Fibroblast of lung (primary cell): ENCODE data around the gene PPP5C. TPM values are rescaled to one million over a fixed set of nuclear protein-coding genes. Genes with fewer than 3 reads are reported as not detected.

ENCODE experiments used
- DNase-seq, 2 donors: peaks; one replicate each; pipeline versions ENCODE4 v3.0.0 to v3.0.0-alpha.2; 2010; ENCODE audit warnings: low read depth in 2 of 2
- H2AFZ ChIP-seq: 2 replicates; pipeline ENCODE4 v1.5.1; 2012; ENCODE audit warnings: low read length, control low read depth, inconsistent platforms
- H3K27ac ChIP-seq: 2 replicates; pipeline ENCODE4 v1.5.1; 2011; ENCODE audit warnings: low read length, control low read depth; ENCODE audit not compliant: insufficient read depth
- H3K27me3 ChIP-seq: 2 replicates; pipeline ENCODE4 v1.5.1; 2011; ENCODE audit warnings: mild to moderate bottlenecking, low read length; ENCODE audit not compliant: control insufficient read depth, insufficient read depth
- H3K36me3 ChIP-seq: 2 replicates; pipeline ENCODE4 v1.5.1; 2011; ENCODE audit warnings: low read length; ENCODE audit not compliant: control insufficient read depth, insufficient read depth
- H3K4me1 ChIP-seq: 2 replicates; pipeline ENCODE4 v1.5.1; 2011; ENCODE audit warnings: low read length; ENCODE audit not compliant: control insufficient read depth, insufficient read depth; ENCODE audit errors: extremely low read depth
- H3K4me2 ChIP-seq: 2 replicates; pipeline ENCODE4 v1.5.1; 2011; ENCODE audit warnings: low read length, control low read depth; ENCODE audit not compliant: insufficient read depth; ENCODE audit errors: extremely low read depth
- H3K4me3 ChIP-seq, 4 experiments: fragments of 200-600 bp in 1 of 4; sonication (generic) in 1 of 4; replicated peaks in 1 of 4; 2 replicates each; pipeline ENCODE4 v1.5.1; 2011 to 2016; ENCODE audit warnings: low read length in 4 of 4, low read depth in 3 of 4, mild to moderate bottlenecking in 3 of 4, control low read depth in 2 of 4, inconsistent platforms in 1 of 4, mixed read lengths in 1 of 4; ENCODE audit not compliant: insufficient read depth in 1 of 4; ENCODE audit errors: control extremely low read depth in 1 of 4
- H3K79me2 ChIP-seq: 2 replicates; pipeline ENCODE4 v1.5.1; 2012; ENCODE audit warnings: mild to moderate bottlenecking, low read length, inconsistent platforms; ENCODE audit not compliant: control insufficient read depth, insufficient read depth
- H3K9ac ChIP-seq: 2 replicates; pipeline ENCODE4 v1.5.1; 2011; ENCODE audit warnings: mild to moderate bottlenecking, low read length, control low read depth; ENCODE audit not compliant: insufficient read depth
- H3K9me3 ChIP-seq: 2 replicates; pipeline ENCODE4 v1.5.1; 2012; ENCODE audit warnings: low read depth, low read length; ENCODE audit not compliant: control insufficient read depth, insufficient read depth
- H4K20me1 ChIP-seq: 2 replicates; pipeline ENCODE4 v1.5.1; 2011; ENCODE audit warnings: low read length; ENCODE audit not compliant: control insufficient read depth, insufficient read depth; ENCODE audit errors: extremely low read depth
- EZH2 ChIP-seq: IDR thresholded peaks from 2 replicates; pipeline ENCODE4 v1.5.1; 2012; ENCODE audit warnings: low read length, control low read depth, mild to moderate bottlenecking; ENCODE audit errors: missing control alignments
- polyA plus RNA-seq, 2 donors: library from polyadenylated mRNA; depleted of rRNA in 1 of 2; stranded (reverse) in 1 of 2; unstranded in 1 of 2; fragments of >200 nt; gene quantifications; 2 replicates each; pipeline ENCODE4 v1.2.1, GENCODE V29; 2011 to 2012; ENCODE audit warnings: missing spikeins in 1 of 2
- total RNA-seq: library from RNA; depleted of rRNA; stranded (reverse); fragments of >200 nt; gene quantifications from 2 replicates; pipeline ENCODE4 v1.2.1, GENCODE V29; 2014
- TF ChIP-seq, protein P1 (sequence below), 2 donors: IDR thresholded peaks in 1 of 2; conservative IDR thresholded peaks in 1 of 2; 1 replicate in 1 of 2; 2 replicates in 1 of 2; pipeline ENCODE4 v1.5.1; 2011 to 2012; ENCODE audit warnings: low read length in 2 of 2, control low read depth in 1 of 2, inconsistent platforms in 1 of 2, low read depth in 1 of 2, mild to moderate bottlenecking in 1 of 2

The PPP5C gene
- total and polyA plus RNA-seq, 2 donors (not counting 1 experiment from before 2014, with no cell fraction given): 46.9 to 94.1 TPM

GRCh38 chr19:46326608-46327007 is 20.3 kb upstream of the PPP5C start:
- TF ChIP-seq, protein P1, sequence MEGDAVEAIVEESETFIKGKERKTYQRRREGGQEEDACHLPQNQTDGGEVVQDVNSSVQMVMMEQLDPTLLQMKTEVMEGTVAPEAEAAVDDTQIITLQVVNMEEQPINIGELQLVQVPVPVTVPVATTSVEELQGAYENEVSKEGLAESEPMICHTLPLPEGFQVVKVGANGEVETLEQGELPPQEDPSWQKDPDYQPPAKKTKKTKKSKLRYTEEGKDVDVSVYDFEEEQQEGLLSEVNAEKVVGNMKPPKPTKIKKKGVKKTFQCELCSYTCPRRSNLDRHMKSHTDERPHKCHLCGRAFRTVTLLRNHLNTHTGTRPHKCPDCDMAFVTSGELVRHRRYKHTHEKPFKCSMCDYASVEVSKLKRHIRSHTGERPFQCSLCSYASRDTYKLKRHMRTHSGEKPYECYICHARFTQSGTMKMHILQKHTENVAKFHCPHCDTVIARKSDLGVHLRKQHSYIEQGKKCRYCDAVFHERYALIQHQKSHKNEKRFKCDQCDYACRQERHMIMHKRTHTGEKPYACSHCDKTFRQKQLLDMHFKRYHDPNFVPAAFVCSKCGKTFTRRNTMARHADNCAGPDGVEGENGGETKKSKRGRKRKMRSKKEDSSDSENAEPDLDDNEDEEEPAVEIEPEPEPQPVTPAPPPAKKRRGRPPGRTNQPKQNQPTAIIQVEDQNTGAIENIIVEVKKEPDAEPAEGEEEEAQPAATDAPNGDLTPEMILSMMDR (conservative IDR thresholded peaks at IDR 0.05 in 1 of 2, IDR thresholded peaks at IDR 0.05 in 1 of 2; ENCODE audit: low read depth in 1 of 2, low read length in 2 of 2): no peak
- TF ChIP-seq EZH2: no peak
- DNase-seq: no peak
- H3K4me2 ChIP-seq: no peak overlapping the region

DNA sequence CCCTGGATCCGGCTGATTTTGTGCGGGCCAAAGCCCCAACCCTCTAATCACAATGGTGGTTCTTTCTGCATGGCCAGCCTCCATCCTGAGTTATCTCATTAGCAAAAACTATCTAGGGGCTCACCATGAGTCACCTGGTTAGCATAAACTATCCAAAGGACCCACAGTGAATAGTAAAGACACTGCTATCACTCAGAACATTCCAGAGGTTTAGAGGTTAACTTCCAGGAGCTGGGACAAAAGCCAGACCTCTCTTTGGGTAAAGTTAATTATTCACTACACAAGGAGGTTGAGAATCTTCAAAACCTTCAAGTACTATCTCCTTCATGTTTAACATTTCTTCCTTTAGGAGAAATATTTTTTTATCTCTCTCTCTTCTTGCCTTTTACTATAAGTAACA is 18.8 kb upstream of the PPP5C start:
- Histone ChIP-seq H3K9me3 (no peaks in the 10 kb centered on the region), H2AFZ (no peak overlapping the region), H3K4me3 (no peak overlapping the region), H4K20me1 (no peaks in the 10 kb centered on the region), H3K36me3 (no peaks in the 10 kb centered on the region), H3K9ac (no peak overlapping the region), H3K4me2 (no peak overlapping the region), H3K4me1 (no peaks in the 10 kb centered on the region), H3K27me3 (no peaks in the 10 kb centered on the region), H3K79me2 (no peaks in the 10 kb centered on the region), H3K27ac (no peak overlapping the region)
- peak in 1 of 2 donors; percentile 39 for DNase-seq
- TF ChIP-seq EZH2: no peak
- TF ChIP-seq, protein P1 (conservative IDR thresholded peaks at IDR 0.05 in 1 of 2, IDR thresholded peaks at IDR 0.05 in 1 of 2; ENCODE audit: low read depth in 1 of 2, low read length in 2 of 2): no peak

More at GRCh38 chr19:46326608-46327007, 20.3 kb upstream of the PPP5C start:
- Histone ChIP-seq H3K4me3 (no peak overlapping the region), H3K27me3 (no peaks in the 10 kb centered on the region), H3K27ac (no peak overlapping the region), H3K4me1 (no peaks in the 10 kb centered on the region), H3K9ac (no peak overlapping the region), H3K9me3 (no peaks in the 10 kb centered on the region), H3K79me2 (no peaks in the 10 kb centered on the region), H4K20me1 (no peaks in the 10 kb centered on the region), H2AFZ (no peak overlapping the region), H3K36me3 (no peaks in the 10 kb centered on the region)

- no peaks in the 10 kb centered on the region for H3K79me2 ChIP-seq
- no peak overlapping the region for H2AFZ ChIP-seq
- H3K27me3 ChIP-seq: no peaks in the 10 kb centered on the region
- no peak for TF ChIP-seq EZH2
- TF ChIP-seq, protein P1 (conservative IDR thresholded peaks at IDR 0.05 in 1 of 2, IDR thresholded peaks at IDR 0.05 in 1 of 2; ENCODE audit: low read depth in 1 of 2, low read length in 2 of 2): no peak
- DNase-seq: no peak
- no peaks in the 10 kb centered on the region for H3K36me3 ChIP-seq
- no peak overlapping the region for H3K9ac ChIP-seq
- no peaks in the 10 kb centered on the region for H3K4me1 ChIP-seq
- H4K20me1 ChIP-seq: no peaks in the 10 kb centered on the region
- H3K9me3 ChIP-seq: no peaks in the 10 kb centered on the region
- no peak overlapping the region for H3K4me3 ChIP-seq
- no peak overlapping the region for H3K27ac ChIP-seq
- H3K4me2 ChIP-seq: no peak overlapping the region
Observed at GRCh38 chr19:46330319-46330918, 16.5 kb upstream of the PPP5C start.
